HepG2 (cell line): ENCODE results near the gene ARID3C. TPM values are rescaled to one million over a fixed set of nuclear protein-coding genes. Genes with fewer than 3 reads are reported as not detected.

ENCODE experiments used
- CHD4 ChIP-seq: fragments of 200-600 bp; sonication (generic); IDR thresholded peaks from 2 replicates; pipeline ENCODE4 v1.7.0; 2017; ENCODE audit warnings: mild to moderate bottlenecking, low read length, borderline replicate concordance
- HHEX ChIP-seq: IDR thresholded peaks from 2 replicates; pipeline ENCODE4 v1.6.1; 2016; ENCODE audit warnings: control low read depth
- HNRNPK ChIP-seq: fragments of 200-400 bp; formaldehyde crosslinking; IDR thresholded peaks from 2 replicates; pipeline ENCODE4 v1.6.1; 2018; ENCODE audit warnings: low read length, low read depth, moderate library complexity, mild to moderate bottlenecking; ENCODE audit not compliant: poor library complexity, severe bottlenecking
- MAFK ChIP-seq, 2 experiments: IDR thresholded peaks in 1 of 2; conservative IDR thresholded peaks in 1 of 2; 2 replicates each; pipeline ENCODE4 v1.6.1; 2011; ENCODE audit warnings: improper control_type of control experiment in 2 of 2, low read length in 2 of 2
- MTF2 ChIP-seq: sonication (generic); formaldehyde crosslinking; IDR thresholded peaks from 2 replicates; pipeline ENCODE4 v1.5.0; 2020; ENCODE audit warnings: missing genetic modification reagents, borderline replicate concordance
- NCOA1 ChIP-seq: sonication (generic); formaldehyde crosslinking; IDR thresholded peaks from 2 replicates; pipeline ENCODE4 v1.9.0; 2021; ENCODE audit warnings: missing genetic modification reagents
- NONO ChIP-seq, 2 experiments: fragments of 450-650 bp in 1 of 2; sonication (generic) in 1 of 2; formaldehyde crosslinking in 1 of 2; IDR thresholded peaks in 1 of 2; conservative IDR thresholded peaks in 1 of 2; 2 replicates each; pipeline versions ENCODE4 v1.6.1 to v1.8.0; 2017 to 2022; ENCODE audit warnings: mild to moderate bottlenecking in 1 of 2, missing genetic modification reagents in 1 of 2, moderate library complexity in 1 of 2
- PAX8 ChIP-seq: sonication (generic); formaldehyde crosslinking; IDR thresholded peaks from 2 replicates; pipeline ENCODE4 v1.8.0; 2022; ENCODE audit warnings: mild to moderate bottlenecking, missing genetic modification reagents, borderline replicate concordance
- TBP ChIP-seq: sonication (generic); formaldehyde crosslinking; IDR thresholded peaks from 2 replicates; pipeline ENCODE4 v1.5.0; 2020; ENCODE audit warnings: missing genetic modification reagents
- XRCC5 ChIP-seq: fragments of 200-400 bp; formaldehyde crosslinking; optimal IDR thresholded peaks from 2 replicates; pipeline ENCODE3; 2017; ENCODE audit warnings: mild to moderate bottlenecking, low read length
- ZBTB20 ChIP-seq: sonication (generic); formaldehyde crosslinking; IDR thresholded peaks from 2 replicates; pipeline ENCODE4 v1.8.1; 2023; ENCODE audit warnings: missing genetic modification reagents, low read depth, mild to moderate bottlenecking, borderline replicate concordance
- ZBTB21 ChIP-seq: sonication (generic); formaldehyde crosslinking; IDR thresholded peaks from 2 replicates; pipeline ENCODE4 v1.4.0; 2020; ENCODE audit warnings: missing genetic modification reagents
- ZNF296 ChIP-seq: sonication (generic); formaldehyde crosslinking; conservative IDR thresholded peaks from 2 replicates; pipeline ENCODE4 v1.5.0; 2020; ENCODE audit warnings: mild to moderate bottlenecking, missing genetic modification reagents
- ZNF552 ChIP-seq: sonication (generic); formaldehyde crosslinking; IDR thresholded peaks from 2 replicates; pipeline ENCODE4 v1.9.0; 2022; ENCODE audit warnings: missing genetic modification reagents, mild to moderate bottlenecking, borderline replicate concordance
- ZNF703 ChIP-seq: sonication (generic); formaldehyde crosslinking; IDR thresholded peaks from 2 replicates; pipeline ENCODE4 v1.5.1; 2020; ENCODE audit warnings: missing genetic modification reagents, mild to moderate bottlenecking, moderate library complexity, borderline replicate concordance
- polyA plus RNA-seq, 8 experiments: library from polyadenylated mRNA; depleted of rRNA in 3 of 8; stranded (reverse) in 7 of 8; unstranded in 1 of 8; fragments of >200 nt; fragmentation: Illumina TruSeq in 4 of 8; extraction: Trizol in 4 of 8; gene quantifications; 2 replicates each; pipeline versions ENCODE4 v1.2.1 to v1.2.3, GENCODE V29; 2011 to 2016; ENCODE audit warnings: low read depth in 4 of 8, missing spikeins in 1 of 8, mixed read lengths in 1 of 8; ENCODE audit not compliant: insufficient read depth in 1 of 8
- total RNA-seq, 5 experiments: library from RNA; depleted of rRNA; stranded (reverse); fragments of >200 nt; fragmentation: Illumina TruSeq; extraction: Trizol; gene quantifications; 2 replicates each; pipeline ENCODE4 v1.2.3, GENCODE V29; 2016; ENCODE audit warnings: low read depth in 1 of 5
- TF ChIP-seq, protein P1 (sequence below): sonication (generic); formaldehyde crosslinking; IDR thresholded peaks from 2 replicates; pipeline ENCODE4 v1.8.0; 2023; ENCODE audit warnings: mild to moderate bottlenecking, missing genetic modification reagents
- TF ChIP-seq, protein P2 (sequence below): IDR thresholded peaks from 2 replicates; pipeline ENCODE4 v1.6.1; 2016; ENCODE audit warnings: low read depth, missing genetic modification reagents, missing compliant biosample characterization
- TF ChIP-seq, protein P3 (sequence below): sonication (generic); formaldehyde crosslinking; IDR thresholded peaks from 2 replicates; pipeline ENCODE4 v1.4.0; 2020; ENCODE audit warnings: missing genetic modification reagents, borderline replicate concordance
- TF ChIP-seq, protein P4 (sequence below): sonication (generic); formaldehyde crosslinking; IDR thresholded peaks from 2 replicates; pipeline ENCODE4 v1.8.0; 2022; ENCODE audit warnings: missing genetic modification reagents, mild to moderate bottlenecking, inconsistent platforms, borderline replicate concordance

ARID3C gene
- total and polyA plus RNA-seq, 2 of the 13 experiments (the other 11 are each of a cell fraction or from before 2014, with no cell fraction given): not detected

DNA sequence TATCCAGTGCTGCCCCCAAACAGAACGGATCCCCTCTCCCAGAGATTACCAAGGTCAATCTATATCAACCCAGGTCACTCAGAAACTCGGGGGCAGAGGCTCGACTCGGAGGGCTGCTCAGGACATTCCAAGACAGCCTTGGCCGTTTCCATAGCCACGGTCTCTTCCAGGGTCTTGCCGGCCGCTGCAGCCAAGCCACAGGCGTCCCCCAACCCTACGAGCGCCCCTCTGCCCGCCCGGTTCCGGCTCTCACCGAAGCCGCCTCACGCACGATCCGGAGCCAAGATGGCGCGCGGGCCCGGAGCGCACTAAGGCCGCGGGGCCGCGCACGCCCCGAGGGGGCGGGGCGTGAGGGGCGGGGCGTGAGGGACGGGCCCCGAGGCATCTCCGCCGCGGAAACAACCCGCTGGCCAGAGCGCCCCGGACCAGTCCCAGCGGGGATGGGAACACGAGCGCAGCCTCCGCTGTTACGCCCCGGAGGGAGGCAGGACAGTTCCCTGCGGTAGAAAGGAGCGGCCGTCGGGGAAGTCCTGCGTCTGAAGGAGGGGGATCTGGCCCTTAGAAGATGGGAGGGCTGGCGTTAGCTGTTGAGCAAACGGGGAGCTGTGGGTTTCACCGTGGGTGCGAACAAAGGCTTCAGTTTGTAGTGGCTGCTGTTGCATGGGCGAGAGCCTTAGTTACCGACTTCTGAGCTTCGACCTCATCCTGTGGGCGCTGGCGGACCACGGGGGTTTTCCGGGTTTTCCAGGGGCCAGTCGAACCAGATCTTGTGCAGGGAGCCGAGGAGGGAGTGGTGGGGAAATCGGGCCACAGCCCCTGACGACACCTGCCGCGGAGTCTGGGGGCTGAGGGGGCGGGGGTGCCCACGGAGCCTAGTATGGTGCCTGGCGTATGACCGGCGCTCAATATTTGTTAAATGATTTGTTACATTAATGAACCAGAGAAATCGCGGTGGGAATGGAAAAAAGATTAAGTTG, 16.8 kb downstream of the ARID3C start, which contains the start of gene RPP25L (continued):
- TF ChIP-seq, protein P1, sequence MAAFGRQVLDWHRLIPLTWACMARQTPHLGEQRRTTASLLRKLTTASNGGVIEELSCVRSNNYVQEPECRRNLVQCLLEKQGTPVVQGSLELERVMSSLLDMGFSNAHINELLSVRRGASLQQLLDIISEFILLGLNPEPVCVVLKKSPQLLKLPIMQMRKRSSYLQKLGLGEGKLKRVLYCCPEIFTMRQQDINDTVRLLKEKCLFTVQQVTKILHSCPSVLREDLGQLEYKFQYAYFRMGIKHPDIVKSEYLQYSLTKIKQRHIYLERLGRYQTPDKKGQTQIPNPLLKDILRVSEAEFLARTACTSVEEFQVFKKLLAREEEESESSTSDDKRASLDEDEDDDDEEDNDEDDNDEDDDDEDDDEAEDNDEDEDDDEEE (CRISPR knock-in tag): 0 out of 2 replicates have a peak, but pooled peaks have one; percentile 43
- TF ChIP-seq MAFK (conservative IDR thresholded peaks at IDR 0.05 in 1 of 2, IDR thresholded peaks at IDR 0.05 in 1 of 2; ENCODE audit: low read length in 2 of 2) (no peak), XRCC5 (no peak), TBP (CRISPR knock-in tag) (no peak), PAX8 (CRISPR knock-in tag) (no peak), ZNF552 (CRISPR knock-in tag) (no peak), HHEX (CRISPR knock-in tag) (no peak), ZBTB21 (CRISPR knock-in tag) (no peak), NONO (IDR thresholded peaks at IDR 0.05) (no peak), NONO (CRISPR knock-in tag; conservative IDR thresholded peaks at IDR 0.05) (no peak; the same call in none of the 2 replicates), ZNF703 (CRISPR knock-in tag) (no peak), ZNF296 (CRISPR knock-in tag) (no peak), NCOA1 (no peak), HNRNPK (no peak), MTF2 (CRISPR knock-in tag) (no peak), CHD4 (no peak), ZBTB20 (CRISPR knock-in tag) (no peak)
- TF ChIP-seq, protein P2, sequence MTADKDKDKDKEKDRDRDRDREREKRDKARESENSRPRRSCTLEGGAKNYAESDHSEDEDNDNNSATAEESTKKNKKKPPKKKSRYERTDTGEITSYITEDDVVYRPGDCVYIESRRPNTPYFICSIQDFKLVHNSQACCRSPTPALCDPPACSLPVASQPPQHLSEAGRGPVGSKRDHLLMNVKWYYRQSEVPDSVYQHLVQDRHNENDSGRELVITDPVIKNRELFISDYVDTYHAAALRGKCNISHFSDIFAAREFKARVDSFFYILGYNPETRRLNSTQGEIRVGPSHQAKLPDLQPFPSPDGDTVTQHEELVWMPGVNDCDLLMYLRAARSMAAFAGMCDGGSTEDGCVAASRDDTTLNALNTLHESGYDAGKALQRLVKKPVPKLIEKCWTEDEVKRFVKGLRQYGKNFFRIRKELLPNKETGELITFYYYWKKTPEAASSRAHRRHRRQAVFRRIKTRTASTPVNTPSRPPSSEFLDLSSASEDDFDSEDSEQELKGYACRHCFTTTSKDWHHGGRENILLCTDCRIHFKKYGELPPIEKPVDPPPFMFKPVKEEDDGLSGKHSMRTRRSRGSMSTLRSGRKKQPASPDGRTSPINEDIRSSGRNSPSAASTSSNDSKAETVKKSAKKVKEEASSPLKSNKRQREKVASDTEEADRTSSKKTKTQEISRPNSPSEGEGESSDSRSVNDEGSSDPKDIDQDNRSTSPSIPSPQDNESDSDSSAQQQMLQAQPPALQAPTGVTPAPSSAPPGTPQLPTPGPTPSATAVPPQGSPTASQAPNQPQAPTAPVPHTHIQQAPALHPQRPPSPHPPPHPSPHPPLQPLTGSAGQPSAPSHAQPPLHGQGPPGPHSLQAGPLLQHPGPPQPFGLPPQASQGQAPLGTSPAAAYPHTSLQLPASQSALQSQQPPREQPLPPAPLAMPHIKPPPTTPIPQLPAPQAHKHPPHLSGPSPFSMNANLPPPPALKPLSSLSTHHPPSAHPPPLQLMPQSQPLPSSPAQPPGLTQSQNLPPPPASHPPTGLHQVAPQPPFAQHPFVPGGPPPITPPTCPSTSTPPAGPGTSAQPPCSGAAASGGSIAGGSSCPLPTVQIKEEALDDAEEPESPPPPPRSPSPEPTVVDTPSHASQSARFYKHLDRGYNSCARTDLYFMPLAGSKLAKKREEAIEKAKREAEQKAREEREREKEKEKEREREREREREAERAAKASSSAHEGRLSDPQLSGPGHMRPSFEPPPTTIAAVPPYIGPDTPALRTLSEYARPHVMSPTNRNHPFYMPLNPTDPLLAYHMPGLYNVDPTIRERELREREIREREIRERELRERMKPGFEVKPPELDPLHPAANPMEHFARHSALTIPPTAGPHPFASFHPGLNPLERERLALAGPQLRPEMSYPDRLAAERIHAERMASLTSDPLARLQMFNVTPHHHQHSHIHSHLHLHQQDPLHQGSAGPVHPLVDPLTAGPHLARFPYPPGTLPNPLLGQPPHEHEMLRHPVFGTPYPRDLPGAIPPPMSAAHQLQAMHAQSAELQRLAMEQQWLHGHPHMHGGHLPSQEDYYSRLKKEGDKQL: no peak
- TF ChIP-seq, protein P3, sequence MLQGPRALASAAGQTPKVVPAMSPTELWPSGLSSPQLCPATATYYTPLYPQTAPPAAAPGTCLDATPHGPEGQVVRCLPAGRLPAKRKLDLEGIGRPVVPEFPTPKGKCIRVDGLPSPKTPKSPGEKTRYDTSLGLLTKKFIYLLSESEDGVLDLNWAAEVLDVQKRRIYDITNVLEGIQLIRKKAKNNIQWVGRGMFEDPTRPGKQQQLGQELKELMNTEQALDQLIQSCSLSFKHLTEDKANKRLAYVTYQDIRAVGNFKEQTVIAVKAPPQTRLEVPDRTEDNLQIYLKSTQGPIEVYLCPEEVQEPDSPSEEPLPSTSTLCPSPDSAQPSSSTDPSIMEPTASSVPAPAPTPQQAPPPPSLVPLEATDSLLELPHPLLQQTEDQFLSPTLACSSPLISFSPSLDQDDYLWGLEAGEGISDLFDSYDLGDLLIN (CRISPR knock-in tag): no peak
- TF ChIP-seq, protein P4, sequence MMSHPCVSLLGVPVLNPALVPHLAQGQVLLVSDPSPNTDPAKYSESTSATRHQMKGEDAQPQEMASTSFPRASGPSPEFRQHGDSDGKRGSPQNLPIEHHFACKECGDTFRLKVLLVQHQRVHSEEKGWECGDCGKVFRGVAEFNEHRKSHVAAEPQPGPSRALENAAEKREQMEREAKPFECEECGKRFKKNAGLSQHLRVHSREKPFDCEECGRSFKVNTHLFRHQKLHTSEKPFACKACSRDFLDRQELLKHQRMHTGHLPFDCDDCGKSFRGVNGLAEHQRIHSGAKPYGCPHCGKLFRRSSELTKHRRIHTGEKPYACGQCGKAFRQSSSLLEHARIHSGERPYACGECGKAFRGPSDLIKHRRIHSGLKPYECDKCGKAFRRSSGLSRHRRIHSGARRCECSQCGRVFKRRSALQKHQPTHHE: no peak
